Fibroblast of villous mesenchyme (primary cell): ENCODE data around the gene MACROD2. TPM values are rescaled to one million over a fixed set of nuclear protein-coding genes. Genes with fewer than 3 reads are reported as not detected.

ENCODE experiments used
- DNase-seq: peaks from one replicate; pipeline ENCODE4 v3.0.0-alpha.2; 2010; ENCODE audit warnings: low read depth
- H3K4me3 ChIP-seq: 2 replicates; pipeline ENCODE4 v1.5.1; 2011; ENCODE audit warnings: low read depth, mild to moderate bottlenecking, low read length
- total RNA-seq: library from RNA; depleted of rRNA; stranded (reverse); fragments of >200 nt; gene quantifications from 2 replicates; pipeline ENCODE4 v1.2.3, GENCODE V29; 2012
- TF ChIP-seq, protein P1 (sequence below): IDR thresholded peaks from 2 replicates; pipeline ENCODE4 v1.5.1; 2012; ENCODE audit warnings: low read depth, mild to moderate bottlenecking, low read length; ENCODE audit not compliant: insufficient read depth

Gene MACROD2
- total RNA-seq, 1 donor, result 1.7 TPM

DNA sequence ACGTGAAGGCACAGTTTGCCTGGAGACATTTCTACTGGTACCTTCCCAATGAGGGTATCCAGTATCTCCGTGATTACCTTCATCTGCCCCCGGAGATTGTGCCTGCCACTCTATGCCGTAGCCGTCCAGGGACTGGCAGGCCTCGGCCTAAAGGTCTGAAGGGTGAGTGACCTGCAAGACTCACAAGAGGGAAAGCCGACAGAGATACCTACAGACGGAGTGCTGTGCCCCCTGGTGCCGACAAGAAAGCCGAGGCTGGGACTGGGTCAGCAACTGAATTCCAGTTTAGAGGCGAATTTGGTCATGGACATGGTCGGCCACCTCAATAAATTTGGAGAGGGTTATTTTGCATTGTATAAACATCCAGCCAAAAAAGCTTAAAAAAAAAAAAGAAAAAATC is 762.4 kb downstream of the MACROD2 start:
- no peak for DNase-seq
- no peak overlapping the region for H3K4me3 ChIP-seq
- TF ChIP-seq, protein P1, sequence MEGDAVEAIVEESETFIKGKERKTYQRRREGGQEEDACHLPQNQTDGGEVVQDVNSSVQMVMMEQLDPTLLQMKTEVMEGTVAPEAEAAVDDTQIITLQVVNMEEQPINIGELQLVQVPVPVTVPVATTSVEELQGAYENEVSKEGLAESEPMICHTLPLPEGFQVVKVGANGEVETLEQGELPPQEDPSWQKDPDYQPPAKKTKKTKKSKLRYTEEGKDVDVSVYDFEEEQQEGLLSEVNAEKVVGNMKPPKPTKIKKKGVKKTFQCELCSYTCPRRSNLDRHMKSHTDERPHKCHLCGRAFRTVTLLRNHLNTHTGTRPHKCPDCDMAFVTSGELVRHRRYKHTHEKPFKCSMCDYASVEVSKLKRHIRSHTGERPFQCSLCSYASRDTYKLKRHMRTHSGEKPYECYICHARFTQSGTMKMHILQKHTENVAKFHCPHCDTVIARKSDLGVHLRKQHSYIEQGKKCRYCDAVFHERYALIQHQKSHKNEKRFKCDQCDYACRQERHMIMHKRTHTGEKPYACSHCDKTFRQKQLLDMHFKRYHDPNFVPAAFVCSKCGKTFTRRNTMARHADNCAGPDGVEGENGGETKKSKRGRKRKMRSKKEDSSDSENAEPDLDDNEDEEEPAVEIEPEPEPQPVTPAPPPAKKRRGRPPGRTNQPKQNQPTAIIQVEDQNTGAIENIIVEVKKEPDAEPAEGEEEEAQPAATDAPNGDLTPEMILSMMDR, result no peak

- TF ChIP-seq, protein P1, result no peak
- no peak for DNase-seq
- no peak overlapping the region for H3K4me3 ChIP-seq
Measured at GRCh38 chr20:14758356-14758755, 763.0 kb downstream of the MACROD2 start.

GRCh38 chr20:14759979-14760378 is 764.7 kb downstream of the MACROD2 start:
- DNase-seq, result no peak
- TF ChIP-seq, protein P1, result no peak
- no peak overlapping the region for H3K4me3 ChIP-seq

GRCh38 chr20:14761903-14762302 is 766.6 kb downstream of the MACROD2 start:
- TF ChIP-seq, protein P1, result peak; percentile 10
- no peak overlapping the region for H3K4me3 ChIP-seq
- DNase-seq, result peak; percentile 1

GRCh38 chr20:14764511-14765369 is 769.4 kb downstream of the MACROD2 start:
- TF ChIP-seq, protein P1, result no peak
- no peak overlapping the region for H3K4me3 ChIP-seq
- no peak for DNase-seq

DNA sequence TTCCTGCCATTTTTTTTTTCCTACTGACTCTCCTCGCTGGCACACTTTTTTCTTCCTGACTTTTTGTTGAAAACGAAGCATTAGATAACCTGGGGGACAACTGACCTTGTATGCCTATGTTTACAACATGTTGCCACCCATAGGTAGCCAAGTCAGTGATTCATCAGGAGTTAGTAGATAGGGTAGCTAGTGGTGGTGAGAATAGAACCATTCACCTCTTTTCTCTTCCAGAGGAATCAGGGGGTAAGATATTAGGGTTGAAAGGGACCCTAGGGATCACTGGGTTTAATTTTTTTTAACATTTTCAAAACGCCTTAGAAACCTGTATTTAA is 770.0 kb downstream of the MACROD2 start:
- DNase-seq, result no peak
- TF ChIP-seq, protein P1, result no peak
- no peak overlapping the region for H3K4me3 ChIP-seq

GRCh38 chr20:14773486-14773885 is 778.2 kb downstream of the MACROD2 start:
- no peak for DNase-seq
- no peak overlapping the region for H3K4me3 ChIP-seq
- TF ChIP-seq, protein P1, result no peak
